Ovary (tissue), 9 donors: ENCODE measurements around the gene KRT82. TPM values are rescaled to one million over a fixed set of nuclear protein-coding genes. Genes with fewer than 3 reads are reported as not detected.

ENCODE experiments used
- DNase-seq, 5 donors: peaks; one replicate each; pipeline ENCODE4 v3.0.0-alpha.2; 2019 to 2020
- H3K27ac ChIP-seq, 2 donors: fragments of 200-600 bp; one replicate each; pipeline versions ENCODE4 v1.5.1 to v1.8.0; 2019 to 2022
- H3K27me3 ChIP-seq: fragments of 200-600 bp; one replicate; pipeline ENCODE4 v1.8.0; 2022
- H3K36me3 ChIP-seq: fragments of 200-600 bp; sonication (generic); one replicate; pipeline ENCODE4 v1.5.1; 2019
- H3K4me1 ChIP-seq: one replicate; pipeline ENCODE4 v1.8.1; 2013; ENCODE audit warnings: mild to moderate bottlenecking, moderate library complexity; ENCODE audit not compliant: insufficient read depth
- H3K4me3 ChIP-seq: fragments of 200-600 bp; sonication (generic); one replicate; pipeline ENCODE4 v1.5.1; 2017
- H3K9me3 ChIP-seq, 2 donors: fragments of 200-600 bp in 1 of 2; sonication (generic) in 1 of 2; one replicate each; pipeline versions ENCODE4 v1.5.1 to v1.8.1; 2013 to 2019; ENCODE audit warnings: mild to moderate bottlenecking in 1 of 2, moderate library complexity in 1 of 2
- CTCF ChIP-seq, 3 donors: fragments of 450-650 bp in 2 of 3; fragments of 200-600 bp in 1 of 3; IDR thresholded peaks; one replicate each; pipeline versions ENCODE4 v1.5.1 to v1.8.0; 2016 to 2022; ENCODE audit warnings: antibody characterized with exemption in 3 of 3, mild to moderate bottlenecking in 1 of 3
- EP300 ChIP-seq: sonication (generic); formaldehyde crosslinking; IDR thresholded peaks from one replicate; pipeline ENCODE4 v1.6.1; 2017; ENCODE audit warnings: antibody characterized with exemption
- POLR2A ChIP-seq: fragments of 450-650 bp; IDR thresholded peaks from one replicate; pipeline ENCODE4 v1.6.1; 2017; ENCODE audit warnings: antibody characterized with exemption, mild to moderate bottlenecking, moderate library complexity
- WGBS, 3 donors: extraction: QIAGEN DNeasy Blood & Tissue Kit in 1 of 3; methylation state at CpG; one replicate each; pipeline versions ENCODE4 v1.1.5 to v1.1.7; 2013 to 2017; 5-methylcytosine and 5-hydroxymethylcytosine counted together
- intact Hi-C, 4 donors: fragments of 100-400 bp; cut with DNase I; formaldehyde crosslinking; loops; one replicate each; pipeline versions ENCODE4 v1.11.0 to v1.15.1; 2022 to 2023
- polyA plus RNA-seq, 2 donors: library from polyadenylated mRNA; stranded (reverse); fragments of 200-250 nt in 1 of 2; fragments of 350-450 nt in 1 of 2; fragmentation: Illumina TruSeq in 1 of 2; extraction: RNeasy Lipid Tissue Mini Kit (QIAGEN cat#74804) in 1 of 2; gene quantifications; one replicate each; pipeline ENCODE4 v1.2.3, GENCODE V29; 2013 to 2014
- total RNA-seq, 7 donors: library from RNA; depleted of rRNA in 2 of 7; stranded (reverse); fragments of >200 nt in 2 of 7; fragmentation: NEBNext Ultra II Directional in 3 of 7; extraction: Animal tissue kit (Norgen Biotek cat#: 25700) in 3 of 7; gene quantifications; one replicate each; pipeline versions ENCODE4 v1.1.0 to v1.2.4, GENCODE V29; 2016 to 2023
- donor health status: DM: no; HTN: no; CAD: no; lungs with moderate emphysema.
- donor health status: DM: no; HTN: no; CAD: no.
- donor health status: Bipolar disorder and iron deficiency.
- donor health status: DM: yes; HTN: yes; CAD: no.
- donor health status: DM: no; HTN: no; CAD: no.
- donor health status: DM: yes; HTN: yes; CAD: no.

KRT82 gene
- total and polyA plus RNA-seq, 9 donors: not detected

- no peak overlapping the region for H3K4me3 ChIP-seq
- TF ChIP-seq EP300 (no peak), POLR2A (no peak), CTCF (IDR thresholded peaks at IDR 0.05) (no peak)
- H3K9me3 ChIP-seq: no peaks in the 10 kb centered on the region
- no peak for DNase-seq
- H3K27me3 ChIP-seq: no peaks in the 10 kb centered on the region
- intact Hi-C loops: loop anchor here in 1 of 4 donors (10.0 kb wide), 1 partner anchor 213 kb away; the partner anchor contains the start of gene KRT74
- 88 to 93% (median 92%) methylated on average over 1 of the region's 1 CpG for WGBS, 3 donors
- H3K36me3 ChIP-seq: no peaks in the 10 kb centered on the region
- H3K4me1 ChIP-seq: no peaks in the 10 kb centered on the region
- no peak overlapping the region for H3K27ac ChIP-seq
These were observed 44.6 kb downstream of the KRT82 start for GRCh38 chr12:52361553-52361952.

- intact Hi-C loops: loop anchor here in 1 of 4 donors (10.0 kb wide), 1 partner anchor 214 kb away; the partner anchor contains the start of gene KRT74
- H3K27ac ChIP-seq: no peak overlapping the region
- H3K4me3 ChIP-seq: no peak overlapping the region
- no peak for DNase-seq
- WGBS, 3 donors: 79 to 85% (median 83%) methylated on average over 13 of the region's 13 CpGs
- no peaks in the 10 kb centered on the region for H3K4me1 ChIP-seq
- H3K27me3 ChIP-seq: no peaks in the 10 kb centered on the region
- no peak for TF ChIP-seq EP300
- no peak for TF ChIP-seq CTCF (IDR thresholded peaks at IDR 0.05)
- TF ChIP-seq POLR2A: no peak
- H3K9me3 ChIP-seq: no peaks in the 10 kb centered on the region
- H3K36me3 ChIP-seq: no peaks in the 10 kb centered on the region
These were observed 45.4 kb downstream of the KRT82 start for GRCh38 chr12:52360663-52361271.

- DNase-seq: no peak
- Histone ChIP-seq H3K36me3 (no peaks in the 10 kb centered on the region), H3K27ac (no peak overlapping the region), H3K9me3 (no peaks in the 10 kb centered on the region), H3K27me3 (no peaks in the 10 kb centered on the region), H3K4me3 (no peak overlapping the region), H3K4me1 (no peaks in the 10 kb centered on the region)
- 78 to 86% (median 85%) methylated on average over 7 of the region's 7 CpGs for WGBS, 3 donors
- no peak for TF ChIP-seq CTCF (IDR thresholded peaks at IDR 0.05)
- TF ChIP-seq EP300: no peak
- TF ChIP-seq POLR2A: no peak
- intact Hi-C loops: loop anchor here in 1 of 4 donors (10.0 kb wide), 1 partner anchor 215 kb away; the partner anchor contains the start of gene KRT74
These were observed 46.0 kb downstream of the KRT82 start for GRCh38 chr12:52360106-52360662.

- Histone ChIP-seq H3K4me3 (no peak overlapping the region), H3K27ac (no peak overlapping the region), H3K4me1 (no peaks in the 10 kb centered on the region), H3K9me3 (no peaks in the 10 kb centered on the region), H3K27me3 (no peaks in the 10 kb centered on the region), H3K36me3 (no peaks in the 10 kb centered on the region)
- intact Hi-C loops: loop anchor here in 1 of 4 donors (10.0 kb wide), 1 partner anchor 215 kb away; the partner anchor contains the start of gene KRT74
- TF ChIP-seq CTCF (IDR thresholded peaks at IDR 0.05) (no peak), POLR2A (no peak), EP300 (no peak)
- 60 to 67% (median 61%) methylated on average over 5 of the region's 5 CpGs for WGBS, 3 donors
- DNase-seq: no peak
These were observed 46.5 kb downstream of the KRT82 start for GRCh38 chr12:52359621-52360061.
